GM18867 (cell line): ENCODE measurements around the gene GMEB2.
"Not testable (repeated sequence)": the region's sequence is repeated elsewhere in the genome, so short reads cannot be mapped to it uniquely, and the experiment has no call there.

ENCODE experiments used
- ATAC-seq: cut with Tn5 transposase; IDR thresholded peaks from one replicate; pipeline ENCODE4 v1.9.1; 2021; ENCODE audit warnings: mild to moderate bottlenecking, moderate library complexity; ENCODE audit not compliant: unreplicated experiment

GMEB2 gene

GRCh38 chr20:63657260-63657936, 30.5 kb upstream of the GMEB2 start:
- ATAC-seq = no peak

DNA sequence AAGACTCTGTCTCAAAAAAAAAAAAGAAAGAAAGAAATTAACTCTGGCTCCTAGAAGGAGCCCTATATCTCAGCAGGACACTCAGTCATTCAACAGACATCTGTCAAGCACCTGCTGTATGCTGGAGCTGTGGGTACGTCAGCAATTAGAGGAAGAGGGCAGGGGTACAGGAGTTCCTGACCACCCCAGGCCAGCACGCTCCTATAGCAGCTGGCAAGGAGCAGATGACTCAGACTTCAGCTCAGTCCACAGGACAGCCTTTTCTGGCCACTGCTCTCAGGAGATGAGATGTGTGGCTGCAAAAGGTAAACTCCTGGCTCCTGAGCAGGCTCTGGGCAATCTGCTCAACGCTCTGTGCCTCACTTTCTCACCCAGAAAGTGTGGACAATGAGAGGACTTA, 29.6 kb upstream of the GMEB2 start:
- ATAC-seq = no peak

GRCh38 chr20:63655249-63655648, 28.3 kb upstream of the GMEB2 start:
- ATAC-seq = no peak

- ATAC-seq = no peak
Observed at GRCh38 chr20:63653974-63654668, 27.2 kb upstream of the GMEB2 start.

DNA sequence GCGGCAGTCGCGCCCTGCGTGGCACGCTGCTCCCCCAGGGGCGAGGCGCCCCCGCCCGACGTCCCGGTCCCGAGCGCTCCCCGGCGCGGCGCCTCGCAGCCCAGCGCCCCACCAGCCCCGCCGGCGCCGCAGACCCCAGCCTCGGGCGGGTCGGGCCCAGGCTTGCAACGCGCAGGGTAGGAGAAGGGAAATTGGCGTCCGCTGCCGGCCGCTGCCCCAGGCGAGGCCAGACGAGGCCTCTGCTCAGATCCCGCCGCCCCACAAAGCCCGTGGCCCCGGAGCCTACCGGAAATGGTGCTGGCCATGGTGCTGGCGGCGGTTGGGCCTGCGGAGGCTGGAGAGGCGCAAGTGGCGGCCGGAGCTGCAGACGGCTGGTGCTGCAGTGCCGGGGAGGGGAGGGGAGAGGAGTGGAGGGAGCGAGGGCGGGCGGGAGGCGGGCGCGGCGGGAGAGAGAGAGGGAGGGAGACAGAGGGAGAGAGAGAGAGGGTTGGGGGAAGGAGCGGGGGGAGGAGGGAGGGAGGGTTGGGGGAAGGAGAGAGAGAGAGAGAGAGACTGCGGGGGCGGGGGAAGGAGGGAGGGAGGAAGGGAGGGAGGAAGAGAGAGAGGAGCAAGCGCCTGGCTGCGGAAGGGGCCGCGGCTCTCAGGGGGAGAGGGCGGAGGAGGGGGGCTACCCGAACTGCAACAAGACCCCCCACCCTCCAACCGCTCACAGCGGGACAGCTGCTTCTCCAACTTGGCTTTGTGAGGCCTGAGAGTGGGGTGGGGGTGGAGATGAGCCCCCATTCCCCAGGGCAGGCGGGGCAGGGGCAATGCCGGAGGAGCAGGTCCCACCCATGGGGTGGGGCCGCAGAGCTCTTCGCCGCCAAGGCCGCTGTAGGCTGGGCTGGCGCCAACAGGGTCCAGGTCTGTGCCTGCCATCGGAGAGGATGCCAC, 26.4 kb upstream of the GMEB2 start, which contains the start of gene STMN3:
Gene STMN3 (minus strand): TSS at position 384 of the 933 bp plus-strand sequence. CDS start 79 bp downstream, at position 305.
- ATAC-seq = no peak

DNA sequence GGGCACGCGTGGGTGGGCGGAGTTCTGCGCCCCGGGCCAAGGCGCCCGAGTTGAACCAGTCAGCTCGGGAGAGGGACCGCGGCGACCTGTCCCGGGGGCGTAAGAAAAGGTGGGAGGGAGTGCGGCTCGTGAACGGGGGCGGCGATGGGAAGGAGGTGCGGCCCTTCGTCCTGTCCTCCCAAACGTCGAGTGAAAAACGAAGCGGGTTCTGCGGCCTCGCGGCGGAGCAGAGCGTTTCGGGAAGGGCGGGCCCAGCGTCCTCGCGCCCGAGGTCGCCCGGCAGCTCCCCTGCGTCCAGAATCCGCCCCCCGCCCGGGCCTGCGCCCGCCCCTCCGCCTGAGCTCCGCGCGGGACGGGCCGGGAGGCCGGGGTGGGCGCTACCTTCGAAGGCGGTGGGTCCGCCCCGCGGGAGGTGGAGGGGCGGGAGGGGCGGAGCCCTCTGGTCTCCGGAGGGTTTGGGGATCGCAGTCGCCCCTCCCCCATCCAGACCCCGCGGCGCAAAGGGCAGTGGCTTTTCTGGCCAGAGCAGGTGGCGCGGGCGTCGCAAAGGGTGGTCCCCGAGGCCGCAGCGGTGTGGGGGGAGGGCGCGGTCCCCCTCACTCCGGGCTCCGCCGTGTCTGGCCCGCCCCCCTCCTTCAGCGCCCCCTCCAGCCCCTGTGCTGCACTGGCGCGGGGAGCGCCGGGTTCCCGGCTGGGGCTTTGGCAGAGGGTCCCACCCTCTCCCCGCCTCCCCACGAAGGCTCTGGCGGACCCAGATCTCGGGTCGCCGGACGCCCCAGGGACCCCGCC, 25.5 kb upstream of the GMEB2 start:
- ATAC-seq = no peak

DNA sequence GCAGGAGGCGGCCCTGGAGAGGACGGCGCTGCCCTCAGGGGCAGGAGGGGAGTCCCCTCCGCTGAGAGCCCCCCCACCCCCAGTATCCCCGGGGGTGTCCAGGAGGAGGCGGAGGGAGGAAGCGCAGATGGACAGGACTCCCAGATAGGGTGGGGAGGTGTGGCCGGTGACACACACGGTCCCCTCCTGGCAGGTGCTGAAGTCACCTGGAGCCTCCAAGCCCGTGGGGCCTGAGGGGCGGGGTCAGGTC, 25.0 kb upstream of the GMEB2 start:
- no peak for ATAC-seq

DNA sequence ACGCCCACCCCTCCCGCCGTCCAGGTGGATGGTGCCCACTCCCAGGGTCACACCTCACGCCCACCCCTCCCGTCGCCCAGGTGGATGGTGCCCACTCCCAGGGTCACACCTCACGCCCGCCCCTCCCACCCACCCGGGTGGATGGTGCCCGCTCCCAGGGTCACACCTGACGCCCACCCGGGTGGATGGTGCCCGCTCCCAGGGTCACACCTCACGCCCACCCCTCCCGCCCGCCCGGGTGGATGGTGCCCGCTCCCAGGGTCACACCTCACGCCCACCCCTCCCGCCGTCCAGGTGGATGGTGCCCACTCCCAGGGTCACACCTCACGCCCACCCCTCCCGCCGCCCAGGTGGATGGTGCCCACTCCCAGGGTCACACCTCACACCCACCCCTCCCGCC, 23.6 kb upstream of the GMEB2 start:
- not testable (repeated sequence) for ATAC-seq

- ATAC-seq = no peak
Observed at GRCh38 chr20:63648895-63649589, 22.1 kb upstream of the GMEB2 start.

- ATAC-seq = no peak
Observed at GRCh38 chr20:63648190-63648589, 21.3 kb upstream of the GMEB2 start.

DNA sequence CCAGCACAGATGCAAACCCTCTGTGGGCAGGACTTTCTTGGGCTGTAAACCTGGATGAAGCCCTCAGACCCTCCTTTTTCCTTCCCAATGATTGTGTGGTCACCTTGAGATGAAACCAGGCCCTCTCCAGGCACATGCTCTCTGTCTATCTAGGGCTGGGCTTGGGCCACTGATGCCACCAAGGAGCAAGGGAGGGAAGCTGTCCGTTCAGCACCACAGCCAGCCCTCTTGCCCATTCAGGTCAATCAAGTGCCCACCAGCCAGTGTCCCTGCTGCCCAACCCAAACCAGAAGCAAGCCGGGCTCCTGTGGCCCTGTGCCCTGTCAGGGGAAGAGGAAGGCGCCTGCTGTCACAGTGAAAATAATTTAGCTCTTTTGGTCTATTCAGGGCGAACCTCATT, 18.3 kb upstream of the GMEB2 start:
- no peak for ATAC-seq

- ATAC-seq = no peak
Observed at GRCh38 chr20:63643946-63644345, 17.0 kb upstream of the GMEB2 start.

- ATAC-seq = no peak
Observed at GRCh38 chr20:63643499-63643898, 16.6 kb upstream of the GMEB2 start.

- ATAC-seq = peak; percentile 5
Observed at GRCh38 chr20:63642527-63643247, 15.8 kb upstream of the GMEB2 start.

DNA sequence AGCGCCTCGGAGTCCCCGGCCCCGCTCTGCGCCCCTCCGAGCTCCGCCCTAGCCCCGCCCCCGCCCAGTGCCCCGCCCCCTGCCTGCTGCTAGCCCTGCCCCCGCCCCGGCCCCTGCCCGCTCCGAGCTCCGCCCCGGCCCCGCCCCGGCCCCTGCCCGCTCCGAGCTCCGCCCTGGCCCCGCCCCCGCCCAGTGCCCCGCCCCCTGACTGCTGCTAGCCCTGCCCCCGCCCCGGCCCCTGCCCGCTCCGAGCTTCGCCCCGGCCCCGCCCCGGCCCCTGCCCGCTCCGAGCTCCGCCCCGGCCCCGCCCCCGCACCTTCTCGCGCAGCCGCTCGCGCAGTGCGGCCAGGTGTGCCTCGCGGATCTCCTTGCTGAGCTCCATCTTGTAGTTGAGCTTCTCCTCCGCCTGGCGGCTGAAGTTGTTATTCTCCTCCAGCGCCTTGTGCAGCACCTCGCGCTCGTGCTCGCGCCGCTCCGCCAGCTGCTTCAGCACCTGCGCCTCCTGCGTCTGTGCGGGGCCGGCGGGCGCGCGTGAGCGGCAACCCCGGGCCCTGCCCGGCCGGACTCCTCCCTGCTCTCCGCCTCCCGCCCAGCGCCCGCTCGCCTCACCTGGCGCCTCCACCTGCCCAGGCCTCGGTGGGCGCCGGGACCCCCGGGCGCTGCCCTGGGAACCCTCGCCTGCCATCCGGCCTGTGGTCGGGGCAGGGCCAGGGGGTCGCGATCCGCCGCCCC, 15.1 kb upstream of the GMEB2 start:
- peak; percentile 69 for ATAC-seq

DNA sequence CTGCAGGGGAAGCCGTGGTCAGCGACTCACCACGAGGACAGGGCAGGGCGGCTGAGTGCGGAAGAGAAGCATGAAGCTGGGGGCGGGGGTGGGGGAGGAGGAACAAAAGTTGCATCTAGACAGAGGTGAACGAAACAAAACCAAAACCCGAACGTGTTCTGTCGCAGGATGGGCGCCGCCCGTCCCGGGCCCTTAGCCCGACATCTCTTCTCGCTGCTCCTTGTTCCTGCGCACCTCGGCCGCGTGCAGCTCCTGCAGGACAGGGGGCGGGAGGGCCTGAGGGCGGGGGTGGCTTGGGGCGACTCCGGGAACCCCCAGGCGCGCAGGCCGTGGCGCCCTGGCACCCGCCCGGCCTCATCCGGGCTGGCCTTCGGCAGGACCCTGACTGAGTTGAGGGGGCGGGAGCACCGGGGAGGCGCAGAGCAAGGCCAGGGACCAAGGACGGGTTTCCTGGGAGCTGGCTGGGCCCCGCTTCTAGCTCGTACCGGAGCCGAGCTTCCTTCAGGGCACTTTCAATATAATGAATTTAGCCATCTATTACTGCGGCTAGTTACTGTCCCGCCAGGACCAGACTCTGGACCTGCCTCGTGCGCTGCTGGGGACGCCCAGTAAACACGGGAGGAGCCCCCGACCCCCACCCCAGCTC, 14.4 kb upstream of the GMEB2 start:
- ATAC-seq = peak; percentile 27

GRCh38 chr20:63640686-63641085, 13.8 kb upstream of the GMEB2 start:
- ATAC-seq = not testable (repeated sequence)

- no peak for ATAC-seq
Observed at GRCh38 chr20:63640086-63640485, 13.2 kb upstream of the GMEB2 start.
